IMR-90 (cell line): ENCODE data around the gene DCUN1D2. TPM values are rescaled to one million over a fixed set of nuclear protein-coding genes. Genes with fewer than 3 reads are reported as not detected.

Experiments used
- ATAC-seq: fragments of 200-7000 bp; cut with Tn5 transposase; 2 replicates; pipeline ENCODE4 v1.9.1; 2020; ENCODE audit warnings: low read depth, mild to moderate bottlenecking, moderate library complexity
- BruUV-seq: library from RNA; stranded (reverse); fragments of 400-500 nt; replicated peaks from 2 replicates; lab custom pipeline; 2021; lab: Mats Ljungman, UMichigan
- CTCF ChIA-PET: fragments of 300-600 bp; formaldehyde crosslinking; extraction: SDS; loops from one replicate; lab custom pipeline; 2021; ENCODE audit warnings: antibody characterized with exemption; lab: Yijun Ruan, JAX
- POLR2A ChIA-PET: fragments of 300-600 bp; sonication (Branson Sonifier 250); formaldehyde crosslinking; loops from one replicate; lab custom pipeline; 2022; ENCODE audit warnings: antibody characterized with exemption; ENCODE audit not compliant: unreplicated experiment; lab: Charles Lee
- DNase-seq: peaks from one replicate; pipeline ENCODE4 v3.0.0; 2013
- H2AFZ ChIP-seq: replicated peaks from 2 replicates; pipeline ENCODE3; 2013; ENCODE audit warnings: low read length, mild to moderate bottlenecking; ENCODE audit not compliant: poor library complexity
- H2AK5ac ChIP-seq: 2 replicates; pipeline ENCODE4 v1.6.1; 2013; ENCODE audit warnings: low read depth, low read length, inconsistent platforms
- H2AK9ac ChIP-seq: replicated peaks from 2 replicates; pipeline ENCODE3; 2013; ENCODE audit warnings: mild to moderate bottlenecking, low read depth, low read length, moderate library complexity; ENCODE audit not compliant: poor library complexity
- H2BK120ac ChIP-seq: 2 replicates; pipeline ENCODE4 v1.6.1; 2013; ENCODE audit warnings: low read depth, low read length, inconsistent platforms
- H2BK15ac ChIP-seq: 3 replicates; pipeline ENCODE4 v1.6.1; 2013; ENCODE audit warnings: low read depth, low read length, inconsistent platforms
- H2BK20ac ChIP-seq: 2 replicates; pipeline ENCODE4 v1.6.1; 2013; ENCODE audit warnings: low read depth, mild to moderate bottlenecking, inconsistent platforms, low read length, moderate library complexity
- H2BK5ac ChIP-seq: 2 replicates; pipeline ENCODE4 v1.6.1; 2013; ENCODE audit warnings: mild to moderate bottlenecking, low read depth, low read length, inconsistent platforms; ENCODE audit not compliant: poor library complexity, severe bottlenecking
- H3K14ac ChIP-seq: replicated peaks from 2 replicates; pipeline ENCODE4 v1.6.1; 2013; ENCODE audit warnings: low read depth, low read length, inconsistent platforms
- H3K18ac ChIP-seq: 2 replicates; pipeline ENCODE4 v1.6.1; 2013; ENCODE audit warnings: low read depth, low read length, control low read depth
- H3K23ac ChIP-seq: 2 replicates; pipeline ENCODE4 v1.6.1; 2013; ENCODE audit warnings: low read depth, low read length, inconsistent platforms
- H3K27ac ChIP-seq: 2 replicates; pipeline ENCODE4 v1.5.1; 2013; ENCODE audit warnings: mild to moderate bottlenecking, control low read depth, low read length; ENCODE audit not compliant: insufficient read depth
- H3K27me3 ChIP-seq: 2 replicates; pipeline ENCODE4 v1.6.1; 2013; ENCODE audit warnings: low read length; ENCODE audit not compliant: control insufficient read depth, insufficient read depth
- H3K36me3 ChIP-seq: 2 replicates; pipeline ENCODE4 v1.6.1; 2013; ENCODE audit warnings: low read length, mixed read lengths; ENCODE audit not compliant: control insufficient read depth, insufficient read depth
- H3K4ac ChIP-seq: 2 replicates; pipeline ENCODE4 v1.6.1; 2013; ENCODE audit warnings: low read depth, low read length, inconsistent platforms
- H3K4me1 ChIP-seq: 2 replicates; pipeline ENCODE4 v1.6.1; 2013; ENCODE audit warnings: low read length, mixed read lengths; ENCODE audit not compliant: control insufficient read depth, insufficient read depth
- H3K4me2 ChIP-seq: 2 replicates; pipeline ENCODE4 v1.6.1; 2013; ENCODE audit warnings: low read depth, mild to moderate bottlenecking, control low read depth, low read length, moderate library complexity
- H3K4me3 ChIP-seq: 2 replicates; pipeline ENCODE4 v1.5.1; 2013; ENCODE audit warnings: low read depth, mild to moderate bottlenecking, control low read depth, low read length, moderate library complexity; ENCODE audit not compliant: insufficient read depth
- H3K56ac ChIP-seq: 2 replicates; pipeline ENCODE4 v1.6.1; 2013; ENCODE audit warnings: low read length, inconsistent platforms; ENCODE audit not compliant: insufficient read depth; ENCODE audit errors: extremely low read depth
- H3K79me1 ChIP-seq, 2 experiments: 2 replicates each; pipeline ENCODE4 v1.6.1; 2013; ENCODE audit warnings: low read length in 2 of 2, inconsistent platforms in 1 of 2, low read depth in 1 of 2
- H3K9ac ChIP-seq: 2 replicates; pipeline ENCODE4 v1.6.1; 2013; ENCODE audit warnings: low read depth, low read length, control low read depth
- H3K9me1 ChIP-seq: 2 replicates; pipeline ENCODE4 v1.6.1; 2013; ENCODE audit warnings: low read length, inconsistent platforms; ENCODE audit not compliant: insufficient read depth
- H3K9me3 ChIP-seq: 2 replicates; pipeline ENCODE4 v1.6.1; 2013; ENCODE audit warnings: low read length; ENCODE audit not compliant: control insufficient read depth, insufficient read depth
- H4K20me1 ChIP-seq: 2 replicates; pipeline ENCODE4 v1.6.1; 2013; ENCODE audit warnings: low read length, inconsistent platforms; ENCODE audit not compliant: insufficient read depth
- H4K5ac ChIP-seq: 2 replicates; pipeline ENCODE4 v1.6.1; 2013; ENCODE audit warnings: mild to moderate bottlenecking, low read depth, low read length, control low read depth
- H4K8ac ChIP-seq, 2 experiments: 2 replicates each; pipeline ENCODE4 v1.6.1; 2013; ENCODE audit warnings: low read depth in 2 of 2, low read length in 2 of 2, control low read depth in 1 of 2, inconsistent platforms in 1 of 2
- H4K91ac ChIP-seq: 2 replicates; pipeline ENCODE4 v1.6.1; 2013; ENCODE audit warnings: low read depth, low read length, inconsistent platforms; ENCODE audit not compliant: insufficient read depth
- BHLHE40 ChIP-seq: fragments of 150-350 bp; IDR thresholded peaks from 2 replicates; pipeline ENCODE4 v1.6.1; 2016; ENCODE audit warnings: mild to moderate bottlenecking, low read depth, low read length
- MAZ ChIP-seq: IDR thresholded peaks from 2 replicates; pipeline ENCODE4 v1.6.1; 2012; ENCODE audit warnings: low read depth, mild to moderate bottlenecking, low read length, improper control_type of control experiment, moderate library complexity, borderline replicate concordance
- MXI1 ChIP-seq: IDR thresholded peaks from 2 replicates; pipeline ENCODE4 v1.6.1; 2012; ENCODE audit warnings: low read depth, mild to moderate bottlenecking, low read length, moderate library complexity, borderline replicate concordance
- RAD21 ChIP-seq: IDR thresholded peaks from 2 replicates; pipeline ENCODE4 v1.6.1; 2012; ENCODE audit warnings: low read length, improper control_type of control experiment
- RCOR1 ChIP-seq: IDR thresholded peaks from 2 replicates; pipeline ENCODE4 v1.6.1; 2012; ENCODE audit warnings: mild to moderate bottlenecking, low read length, improper control_type of control experiment; ENCODE audit not compliant: insufficient replicate concordance
- RFX5 ChIP-seq: IDR thresholded peaks from 2 replicates; pipeline ENCODE4 v1.8.0; 2012; ENCODE audit warnings: low read depth, mild to moderate bottlenecking, low read length, moderate library complexity
- SMC3 ChIP-seq: fragments of 150-350 bp; IDR thresholded peaks from 2 replicates; pipeline ENCODE4 v1.6.1; 2016; ENCODE audit warnings: low read depth, mild to moderate bottlenecking, antibody characterized with exemption, low read length, moderate library complexity
- WGBS, 2 experiments: methylation state at CpG; one replicate each; pipeline versions ENCODE4 v1.1.5 to v1.1.7; 2013; ENCODE audit warnings: missing lambda C conversion rate in 2 of 2; ENCODE audit not compliant: insufficient read length in 1 of 2; ENCODE audit errors: extremely low coverage in 2 of 2; 5-methylcytosine and 5-hydroxymethylcytosine counted together
- dilution Hi-C: fragments of 300-500 bp; cut with HindIII; formaldehyde crosslinking; loops from one replicate; pipeline ENCODE4 v1.14.3; 2018; ENCODE audit warnings: low sequenced_read_pairs; ENCODE audit not compliant: unreplicated experiment
- in situ Hi-C: fragments of 300-500 bp; cut with MboI; formaldehyde crosslinking; loops from 3 replicates; pipeline ENCODE4 v1.14.3; 2019; ENCODE audit warnings: low sequenced_read_pairs, inconsistent platforms, mixed read lengths
- intact Hi-C: fragments of 100-400 bp; cut with micrococcal nuclease; formaldehyde crosslinking; loops from 2 replicates; pipeline ENCODE4 v1.10.0; 2022
- polyA plus RNA-seq, 3 experiments: library from polyadenylated mRNA; depleted of rRNA; stranded (reverse); fragments of >200 nt; gene quantifications; 2 replicates each; pipeline ENCODE4 v1.2.3, GENCODE V29; 2012; ENCODE audit warnings: low replicate concordance in 1 of 3
- total RNA-seq: library from RNA; depleted of rRNA; stranded (reverse); fragments of >200 nt; gene quantifications from 2 replicates; pipeline ENCODE4 v1.2.3, GENCODE V29; 2012

The DCUN1D2 gene
- total and polyA plus RNA-seq, 2 of the 4 experiments (the other 2 are of a cell fraction), result 8.1 to 11.5 TPM

- CTCF ChIA-PET, result no interaction called here
- Histone ChIP-seq H2AFZ (no peak overlapping the region), H3K9me3 (no peaks in the 10 kb centered on the region), H3K18ac (no peak overlapping the region), H3K27ac (no peak overlapping the region), H4K91ac (no peak overlapping the region), H2BK5ac (no peak overlapping the region), H3K4me1 (peaks cover 11% of the 10 kb centered on the region), H4K5ac (no peak overlapping the region), H3K79me1 (no peaks in the 10 kb centered on the region), H3K56ac (no peak overlapping the region), H2AK9ac (no peak overlapping the region), H3K4ac (no peak overlapping the region), H3K36me3 (no peaks in the 10 kb centered on the region), H3K9me1 (no peaks in the 10 kb centered on the region), H2BK20ac (no peak overlapping the region), H2BK120ac (no peak overlapping the region), H3K9ac (no peak overlapping the region), H3K4me3 (no peak overlapping the region), H3K4me2 (no peak overlapping the region), H2AK5ac (no peak overlapping the region), H4K20me1 (no peaks in the 10 kb centered on the region), H3K27me3 (peaks cover 3% of the 10 kb centered on the region; the same call in 1 of the 2 replicates), H3K14ac (no peak overlapping the region), H2BK15ac (no peak overlapping the region), H3K23ac (no peak overlapping the region; the same call in 1 of the 2 replicates), H4K8ac (no peak overlapping the region)
- in situ Hi-C loops, result no loop called here
- TF ChIP-seq MAZ (no peak), RCOR1 (no peak), RFX5 (no peak), BHLHE40 (no peak), MXI1 (no peak), SMC3 (no peak), RAD21 (no peak)
- no TSS peak for BruUV-seq
- ATAC-seq (no peak), DNase-seq (no peak)
- intact Hi-C loops, result no loop called here
- POLR2A ChIA-PET, result no interaction called here
- 83% methylated on average over 18 of the region's 28 CpGs; no CpG with 5 or more reads in 1 of the 2 experiments for WGBS, 2 experiments
- dilution Hi-C loops, result no loop called here
Observed at GRCh38 chr13:113417008-113417751, 73.3 kb downstream of the DCUN1D2 start.
